Measurements from ENCODE around the gene ZBTB20. TPM values are rescaled to one million over a fixed set of nuclear protein-coding genes. Genes with fewer than 3 reads are reported as not detected.

The ZBTB20 gene
- total RNA-seq, 2 donors from 2014 or later, result 112 to 120 TPM

- no peaks in the 10 kb centered on the region for H3K4me1 ChIP-seq (ENCODE audit: control insufficient read depth in 1 of 2, low read depth in 2 of 2)
- H3K27ac ChIP-seq, result no peak overlapping the region
- no peaks in the 10 kb centered on the region for H3K27me3 ChIP-seq (replicated peaks; ENCODE audit: insufficient read depth)
- no peak for ATAC-seq (ENCODE audit: insufficient number of reproducible peaks, low FRiP score, low read depth)
- no peak for DNase-seq (ENCODE audit: low spot score)
- no peak for TF ChIP-seq CTCF (IDR thresholded peaks at IDR 0.05)
- H3K36me3 ChIP-seq, result no peaks in the 10 kb centered on the region
- H3K9me3 ChIP-seq, result no peaks in the 10 kb centered on the region
- H3K4me3 ChIP-seq, result no peak overlapping the region
These were observed 564.2 kb downstream of the ZBTB20 start for GRCh38 chr3:114582929-114583328.

GRCh38 chr3:114572364-114573062 lies 574.6 kb downstream of the ZBTB20 start:
- DNase-seq (ENCODE audit: low spot score), result no peak
- H3K27ac ChIP-seq, result no peak overlapping the region
- ATAC-seq (ENCODE audit: insufficient number of reproducible peaks, low FRiP score, low read depth), result no peak
- peaks cover 16 to 31% of the 10 kb centered on the region in 2 donors for H3K4me1 ChIP-seq (ENCODE audit: control insufficient read depth in 1 of 2, low read depth in 2 of 2)
- no peak for TF ChIP-seq CTCF (IDR thresholded peaks at IDR 0.05)
- H3K9me3 ChIP-seq, result no peaks in the 10 kb centered on the region
- no peaks in the 10 kb centered on the region for H3K36me3 ChIP-seq
- H3K4me3 ChIP-seq, result no peak overlapping the region
- no peaks in the 10 kb centered on the region for H3K27me3 ChIP-seq (replicated peaks; ENCODE audit: insufficient read depth)

- no peaks in the 10 kb centered on the region for H3K27me3 ChIP-seq (replicated peaks; ENCODE audit: insufficient read depth)
- no peak overlapping the region for H3K4me3 ChIP-seq
- DNase-seq (ENCODE audit: low spot score), result no peak
- ATAC-seq (ENCODE audit: insufficient number of reproducible peaks, low FRiP score, low read depth), result no peak
- no peaks in the 10 kb centered on the region for H3K9me3 ChIP-seq
- TF ChIP-seq CTCF (IDR thresholded peaks at IDR 0.05), result no peak
- no peak overlapping the region for H3K27ac ChIP-seq
- H3K4me1 ChIP-seq (ENCODE audit: control insufficient read depth in 1 of 2, low read depth in 2 of 2), result peaks cover 16 to 34% of the 10 kb centered on the region in 2 donors
- H3K36me3 ChIP-seq, result no peaks in the 10 kb centered on the region
These were observed 575.7 kb downstream of the ZBTB20 start for GRCh38 chr3:114571363-114571762.

- Histone ChIP-seq H3K9me3 (no peaks in the 10 kb centered on the region), H3K27ac (no peak overlapping the region), H3K36me3 (no peaks in the 10 kb centered on the region), H3K4me3 (no peak overlapping the region), H3K4me1 (ENCODE audit: control insufficient read depth in 1 of 2, low read depth in 2 of 2) (peaks cover 16 to 34% of the 10 kb centered on the region in 2 donors), H3K27me3 (replicated peaks; ENCODE audit: insufficient read depth) (no peaks in the 10 kb centered on the region)
- no peak for TF ChIP-seq CTCF (IDR thresholded peaks at IDR 0.05)
- ATAC-seq (ENCODE audit: insufficient number of reproducible peaks, low FRiP score, low read depth) (no peak), DNase-seq (ENCODE audit: low spot score) (no peak)
These were observed 577.9 kb downstream of the ZBTB20 start for GRCh38 chr3:114569186-114569585.

GRCh38 chr3:114567771-114568170 lies 579.3 kb downstream of the ZBTB20 start:
- no peaks in the 10 kb centered on the region for H3K9me3 ChIP-seq
- H3K27ac ChIP-seq, result no peak overlapping the region
- ATAC-seq (ENCODE audit: insufficient number of reproducible peaks, low FRiP score, low read depth) (no peak), DNase-seq (ENCODE audit: low spot score) (no peak)
- TF ChIP-seq CTCF (IDR thresholded peaks at IDR 0.05), result no peak
- peaks cover 15 to 37% of the 10 kb centered on the region in 2 donors for H3K4me1 ChIP-seq (ENCODE audit: control insufficient read depth in 1 of 2, low read depth in 2 of 2)
- H3K4me3 ChIP-seq, result no peak overlapping the region
- H3K27me3 ChIP-seq (replicated peaks; ENCODE audit: insufficient read depth), result no peaks in the 10 kb centered on the region
- no peaks in the 10 kb centered on the region for H3K36me3 ChIP-seq
